Mesodermal cell (in vitro differentiated cells): ENCODE data around the gene APLP1.

ENCODE experiments used
- H3K27ac ChIP-seq: 2 replicates; pipeline ENCODE4 v1.7.0; 2013; ENCODE audit warnings: mild to moderate bottlenecking, low read depth, low read length, moderate library complexity; ENCODE audit not compliant: severe bottlenecking
- H3K36me3 ChIP-seq: 2 replicates; pipeline ENCODE4 v1.7.1; 2013; ENCODE audit warnings: mild to moderate bottlenecking, low read length, moderate library complexity; ENCODE audit not compliant: control insufficient read depth, insufficient read depth
- H3K4me1 ChIP-seq: one replicate; pipeline ENCODE4 v1.7.1; 2013; ENCODE audit warnings: mild to moderate bottlenecking, low read length; ENCODE audit not compliant: insufficient read depth, control insufficient read depth, poor library complexity, severe bottlenecking
- H3K4me3 ChIP-seq: 2 replicates; pipeline ENCODE4 v1.7.0; 2013; ENCODE audit warnings: low read length, control low read depth, mild to moderate bottlenecking; ENCODE audit not compliant: insufficient read depth, poor library complexity, severe bottlenecking; ENCODE audit errors: extremely low read depth
- H3K9me3 ChIP-seq: 2 replicates; pipeline ENCODE4 v1.7.1; 2013; ENCODE audit warnings: mild to moderate bottlenecking, low read length, moderate library complexity; ENCODE audit not compliant: control insufficient read depth
- WGBS, 2 experiments: methylation state at CpG; one replicate each; pipeline ENCODE4 v1.1.5; 2013; ENCODE audit warnings: missing lambda C conversion rate in 2 of 2; ENCODE audit not compliant: insufficient coverage in 2 of 2; 5-methylcytosine and 5-hydroxymethylcytosine counted together

APLP1 gene

DNA sequence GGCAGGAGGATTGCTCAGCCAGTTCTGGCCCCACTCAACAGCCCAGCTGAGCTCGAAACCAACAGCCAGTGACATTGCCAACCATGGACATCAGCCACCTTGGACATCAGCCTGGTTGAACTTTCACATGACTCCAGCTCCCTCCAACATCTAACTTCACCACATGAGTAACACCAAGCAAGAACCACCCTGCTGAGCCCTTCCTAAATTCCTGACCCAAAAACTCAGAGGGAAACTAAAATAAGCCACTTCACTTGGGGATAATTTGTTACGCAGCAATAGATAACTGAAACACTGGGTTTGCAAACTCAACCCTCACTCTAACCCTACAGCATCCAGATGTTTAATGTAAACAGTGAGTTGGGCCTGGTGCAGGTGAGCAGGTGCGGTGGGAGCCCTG lies 57.1 kb downstream of the APLP1 start:
- no peak overlapping the region for H3K4me3 ChIP-seq
- H3K4me1 ChIP-seq = no peaks in the 10 kb centered on the region
- 86 to 100% methylated on average over 2 to 3 of the region's 3 CpGs for WGBS, 2 experiments
- H3K27ac ChIP-seq = no peak overlapping the region
- no peaks in the 10 kb centered on the region for H3K36me3 ChIP-seq
- no peaks in the 10 kb centered on the region for H3K9me3 ChIP-seq

DNA sequence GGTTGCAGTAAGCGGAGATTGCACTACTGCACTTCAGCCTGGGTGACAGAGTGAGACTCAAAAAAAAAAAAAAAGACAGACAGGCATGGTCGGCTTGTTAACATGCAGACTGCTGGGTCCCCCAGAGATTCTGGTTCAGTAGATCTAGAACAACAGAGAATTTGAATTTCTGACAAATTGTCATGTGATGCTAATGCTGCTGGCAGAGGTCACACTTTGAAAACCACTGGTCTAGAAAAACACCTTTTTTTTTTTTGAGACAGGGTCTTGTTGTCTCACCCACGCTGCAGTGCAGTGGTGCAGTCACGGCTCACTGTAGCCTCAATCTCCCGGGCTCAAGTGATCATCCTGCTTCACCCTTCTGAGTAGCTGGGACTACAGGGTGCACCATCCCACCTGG lies 60.1 kb downstream of the APLP1 start:
- no peak overlapping the region for H3K27ac ChIP-seq
- H3K4me3 ChIP-seq = no peak overlapping the region
- H3K9me3 ChIP-seq = no peaks in the 10 kb centered on the region
- no peaks in the 10 kb centered on the region for H3K36me3 ChIP-seq
- 91 to 93% methylated on average over 4 to 5 of the region's 5 CpGs for WGBS, 2 experiments
- H3K4me1 ChIP-seq = no peaks in the 10 kb centered on the region
